ENCODE data around the gene SH2D2A.

The SH2D2A gene

DNA sequence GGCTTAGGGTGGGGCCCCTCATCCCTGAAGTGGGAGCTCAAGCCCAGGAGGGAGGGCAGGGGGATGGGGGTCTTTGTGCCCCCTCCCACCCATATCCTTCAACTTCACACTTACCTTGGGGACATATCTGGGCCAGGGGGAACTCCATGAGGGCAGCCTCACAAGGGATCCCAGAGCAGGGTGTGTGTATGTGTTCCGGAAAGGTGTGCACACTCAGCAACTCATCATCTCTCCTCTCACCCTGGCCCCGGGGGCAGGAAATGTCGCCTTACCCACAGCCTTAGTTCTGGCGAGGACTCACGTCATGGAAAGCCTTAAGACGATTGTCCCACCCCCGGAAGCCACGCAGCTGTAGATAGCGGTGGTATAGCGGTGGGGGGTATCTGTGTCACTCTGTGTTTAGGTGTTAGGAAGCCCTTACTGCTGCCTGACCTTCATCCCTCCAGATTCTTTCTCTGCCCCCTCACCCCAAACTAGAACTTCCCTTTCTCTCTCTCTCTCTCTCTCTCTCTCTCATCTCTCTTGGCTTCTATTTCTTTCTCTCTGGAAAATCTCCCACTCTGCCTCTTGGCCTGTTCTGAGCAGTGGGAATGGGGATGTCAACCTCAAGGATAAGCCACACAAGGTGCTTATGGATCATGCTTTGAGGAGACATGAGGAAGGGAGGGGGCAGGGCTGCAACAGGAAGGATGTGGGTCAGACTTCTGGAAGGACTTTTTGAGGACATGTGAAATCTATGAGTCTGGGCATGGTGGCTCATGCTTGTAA is at the start of gene SH2D2A:
Gene SH2D2A (minus strand): TSS at position 288 of the 768 bp plus-strand sequence. CDS start 140 bp downstream, at position 148.
- DNase-seq = no peak

- DNase-seq = no peak
These were observed 49.2 kb upstream of the SH2D2A start for GRCh38 chr1:156865865-156866248.

DNA sequence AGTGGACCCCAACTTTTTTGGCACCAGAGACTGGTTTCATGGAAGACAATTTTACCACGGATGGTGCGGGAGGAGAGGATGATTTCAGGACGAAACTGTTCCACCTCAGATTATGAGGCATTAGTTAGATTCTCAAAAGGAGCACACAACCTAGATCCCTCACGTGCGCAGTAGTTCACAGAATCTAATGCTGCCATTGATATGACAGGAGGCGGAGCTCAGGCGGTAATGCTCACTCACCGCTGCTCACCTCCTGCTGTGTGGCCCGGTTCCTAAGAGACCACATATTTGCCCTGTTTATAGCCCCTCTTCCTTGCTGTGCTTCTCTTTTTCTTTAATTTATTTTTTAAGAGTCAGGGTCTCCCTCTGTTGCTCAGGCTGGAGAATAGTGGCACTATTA is 48.6 kb upstream of the SH2D2A start:
- DNase-seq = no peak

DNA sequence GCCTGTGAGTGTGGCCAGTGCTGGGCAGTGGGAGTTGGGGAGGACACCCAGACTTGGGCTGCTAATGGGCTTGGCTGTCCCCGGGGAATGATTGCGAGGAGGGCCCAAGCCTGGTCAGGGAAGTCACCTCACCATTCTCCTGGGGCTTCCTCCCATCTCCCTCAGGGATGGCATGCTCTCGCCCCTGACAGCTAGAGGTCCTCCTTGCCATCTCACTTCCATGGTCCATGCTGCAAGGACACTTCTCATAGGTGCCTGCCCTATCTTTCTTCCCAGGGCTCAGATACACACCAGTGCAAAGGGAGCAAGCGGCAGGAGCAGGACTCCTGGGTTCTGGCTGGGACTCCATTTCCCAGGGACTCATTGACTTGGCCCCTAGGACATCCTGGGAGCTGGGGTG is 48.1 kb upstream of the SH2D2A start:
- no peak for DNase-seq

DNA sequence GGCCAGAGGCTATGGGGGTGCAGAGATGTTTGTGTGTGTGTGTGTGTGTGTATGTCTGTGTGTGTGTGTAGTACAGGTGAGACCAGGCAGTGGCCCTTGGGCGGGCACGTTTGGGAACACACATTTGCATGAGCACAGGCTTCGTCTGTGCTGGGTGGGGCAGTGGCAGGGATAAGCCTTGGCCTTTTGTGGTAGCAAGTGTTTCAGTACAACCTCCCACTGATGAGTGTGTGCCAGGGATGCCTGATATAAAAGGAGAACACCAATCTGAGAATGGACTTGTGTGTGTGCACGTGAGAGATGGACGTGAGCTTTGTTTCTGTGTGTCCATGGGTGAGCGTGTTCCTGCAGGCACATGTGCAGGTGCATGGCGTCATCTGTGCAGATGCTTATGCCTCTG is 47.0 kb upstream of the SH2D2A start:
- DNase-seq = no peak

- no peak for DNase-seq
These were observed 46.5 kb upstream of the SH2D2A start for GRCh38 chr1:156862997-156863599.

- no peak for DNase-seq
These were observed 45.9 kb upstream of the SH2D2A start for GRCh38 chr1:156862584-156862983.

GRCh38 chr1:156860628-156861423 is 44.2 kb upstream of the SH2D2A start, which contains the start of gene NTRK1:
Gene NTRK1 (plus strand): TSS chr1:156860865. CDS start chr1:156860935, 70 bp downstream.
- peak; percentile 43 for DNase-seq

GRCh38 chr1:156860113-156860627 is 43.5 kb upstream of the SH2D2A start:
- DNase-seq = peak; percentile 53

DNA sequence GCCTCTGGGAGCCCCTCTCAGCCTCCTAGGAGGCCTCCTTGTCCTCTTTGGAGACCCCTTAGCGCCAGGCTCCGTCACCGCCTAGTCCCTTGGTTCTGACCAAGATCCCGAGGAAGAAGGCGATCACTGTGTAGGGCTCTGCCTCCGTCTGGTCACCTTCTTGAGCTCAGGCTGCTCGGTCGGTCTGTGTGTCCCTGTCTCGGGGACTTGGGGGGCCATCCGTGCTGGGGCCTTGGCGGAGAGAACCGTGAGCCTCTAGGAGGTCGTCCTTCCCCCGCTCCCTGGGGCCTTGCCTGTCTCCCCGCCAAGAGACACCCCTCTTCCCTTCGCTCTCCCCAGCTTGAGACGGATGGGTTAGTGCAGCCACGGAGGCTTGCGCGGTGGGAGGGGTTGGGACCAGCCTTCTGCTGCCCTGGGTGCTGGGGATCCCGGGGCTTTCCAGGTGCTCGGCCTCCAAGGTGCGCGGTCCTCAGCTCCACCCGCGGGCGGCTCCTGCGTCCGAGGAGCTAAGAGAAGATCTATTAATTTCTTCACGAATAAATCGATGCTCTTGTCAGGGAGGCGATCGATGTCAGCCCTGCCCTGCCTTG is 43.0 kb upstream of the SH2D2A start:
- DNase-seq = peak; percentile 28

DNA sequence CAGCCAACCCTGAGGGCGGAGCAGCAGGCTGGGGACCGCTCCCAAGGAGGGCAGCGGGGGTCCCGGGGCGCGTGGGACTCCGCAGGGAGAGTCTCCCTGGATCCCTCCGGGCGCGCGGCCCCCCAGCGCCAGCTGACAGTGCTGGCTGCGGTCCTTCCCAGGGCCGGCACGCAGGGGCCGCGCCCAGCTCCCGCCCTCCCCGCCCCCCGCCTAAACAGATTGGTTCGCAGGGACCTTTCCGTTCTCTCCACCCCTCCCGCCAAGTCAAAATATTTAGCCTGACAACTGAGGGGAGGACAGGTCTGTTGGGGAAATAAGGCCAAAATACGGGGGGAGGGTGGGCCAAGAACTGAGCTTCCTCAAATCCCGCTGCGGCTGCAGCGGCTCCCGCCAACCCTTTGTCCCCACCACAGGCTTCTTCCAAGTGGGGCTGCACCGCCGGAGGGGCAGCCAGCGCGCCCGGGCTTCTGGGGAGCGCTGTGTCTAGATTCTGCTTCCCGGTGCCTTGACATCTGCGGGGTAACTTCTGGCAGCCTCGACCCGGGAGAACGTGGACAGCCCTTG is 42.4 kb upstream of the SH2D2A start, which contains the start of gene INSRR:
Gene INSRR (minus strand): TSS at position 159 of the 564 bp plus-strand sequence. CDS start 496 bp downstream, outside the sequence.
- DNase-seq = no peak

GRCh38 chr1:156858555-156858956 is 41.9 kb upstream of the SH2D2A start:
- no peak for DNase-seq

- no peak for DNase-seq
These were observed 40.9 kb upstream of the SH2D2A start for GRCh38 chr1:156857532-156857931.

GRCh38 chr1:156856282-156856785 is 39.7 kb upstream of the SH2D2A start:
- no peak for DNase-seq

- DNase-seq = no peak
These were observed 38.0 kb upstream of the SH2D2A start for GRCh38 chr1:156854634-156855033.

DNA sequence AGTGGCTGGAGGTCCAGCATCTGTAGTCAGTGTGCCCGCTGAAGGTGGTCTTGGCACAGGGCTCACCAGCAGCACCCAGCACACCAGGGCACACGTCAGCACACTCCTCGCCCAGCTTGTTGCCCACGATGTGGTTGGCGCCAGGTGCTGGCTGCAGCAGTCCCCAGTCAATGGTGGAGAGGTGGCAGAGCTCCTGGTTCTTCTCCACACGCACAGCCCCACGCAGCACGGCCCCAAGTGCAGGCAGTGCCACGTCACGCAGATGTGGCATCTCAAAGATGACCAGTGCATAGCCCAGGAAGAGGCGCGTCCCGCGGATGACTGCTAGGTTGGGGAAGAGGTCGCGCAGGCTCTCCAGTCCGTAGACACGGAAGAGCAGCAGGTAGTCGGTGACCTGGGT is 37.1 kb upstream of the SH2D2A start:
- no peak for DNase-seq

DNA sequence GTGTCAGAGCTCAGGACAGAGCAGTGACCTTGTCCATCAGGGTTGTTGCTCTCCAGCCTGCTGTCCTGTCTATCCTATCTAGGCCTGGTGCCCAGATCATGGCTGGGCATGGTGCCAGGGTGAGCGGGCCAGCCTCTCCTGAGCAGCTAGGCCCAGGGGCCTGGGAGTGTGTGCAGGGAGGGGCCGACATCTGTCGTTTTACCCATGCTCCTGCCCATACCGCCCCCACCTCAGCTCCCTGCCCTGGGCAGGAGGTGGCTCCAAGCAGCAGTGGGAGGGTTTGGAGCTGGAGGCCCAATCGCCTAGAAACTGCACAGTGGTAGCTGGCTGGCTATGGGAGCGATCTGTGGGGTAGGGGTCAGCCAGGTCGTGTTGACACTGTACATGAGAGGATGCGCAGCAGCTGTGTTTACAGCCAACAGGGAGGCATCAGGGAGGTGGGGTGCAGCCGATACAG is 35.8 kb upstream of the SH2D2A start:
- peak; percentile 25 for DNase-seq

DNA sequence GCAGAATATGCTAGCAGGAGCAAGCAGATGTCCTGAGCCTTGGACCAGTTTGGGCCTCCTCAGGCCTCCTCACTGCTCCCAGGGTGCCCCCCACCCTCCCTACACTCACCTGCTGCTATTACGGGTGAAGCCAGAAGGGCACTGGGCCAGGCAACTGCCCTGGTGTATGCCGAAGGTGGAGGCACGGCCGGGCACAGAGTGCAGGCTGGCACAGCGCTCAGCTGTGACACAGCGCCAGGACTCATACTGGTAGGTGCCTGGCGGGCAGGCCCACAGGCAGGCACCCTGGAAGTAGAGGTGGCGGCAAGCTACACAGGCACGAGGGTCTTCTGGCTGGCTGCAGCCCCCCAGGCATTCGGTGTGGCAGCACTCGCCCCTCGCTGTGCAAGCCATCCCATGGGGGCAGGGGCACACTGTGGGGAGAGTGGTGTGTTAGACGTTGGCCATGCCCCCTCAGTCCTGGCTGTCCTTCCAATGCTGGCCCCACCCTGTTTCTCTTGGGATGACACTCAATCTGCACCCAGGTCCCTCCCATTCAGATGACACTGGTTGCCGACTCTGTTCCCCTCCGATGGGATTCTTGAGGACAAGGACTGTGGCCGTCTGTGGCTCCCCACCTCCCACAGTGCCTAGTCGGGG is 35.2 kb upstream of the SH2D2A start:
- DNase-seq = no peak

- DNase-seq = no peak
These were observed 32.5 kb upstream of the SH2D2A start for GRCh38 chr1:156849151-156849496.

DNA sequence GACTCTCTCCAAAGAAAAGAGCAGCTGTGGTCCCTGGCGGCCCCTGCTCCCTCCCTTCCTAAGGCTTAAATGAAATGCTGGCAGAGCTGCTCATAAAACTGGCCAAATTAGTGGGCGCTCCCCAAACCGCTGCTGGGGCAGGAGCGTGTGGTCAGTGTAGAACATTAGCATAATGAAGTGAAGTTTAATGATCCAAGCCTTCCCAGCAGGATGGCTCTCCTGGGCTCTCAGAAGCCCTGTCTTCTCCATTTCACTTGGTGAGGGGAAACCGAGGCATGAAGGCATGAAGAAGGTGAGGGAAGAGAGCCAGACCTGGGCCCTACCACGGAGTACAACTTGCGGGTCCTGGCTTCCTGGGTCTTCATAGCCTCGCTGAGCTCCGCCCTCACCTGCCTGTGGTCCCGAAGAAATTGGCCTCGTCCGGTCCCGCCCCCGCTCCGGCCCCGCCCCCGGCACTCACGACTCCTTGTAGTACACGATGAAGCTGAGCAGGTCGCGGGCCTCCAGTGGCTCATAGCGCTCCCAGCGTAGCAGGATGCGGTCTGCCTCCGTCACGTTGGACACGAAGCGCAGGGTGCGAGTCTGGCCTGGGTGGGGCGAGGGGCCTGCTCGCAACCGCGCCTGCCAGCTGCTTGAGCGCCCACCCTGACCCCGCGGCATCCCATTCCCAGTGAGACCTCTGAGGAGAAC is 32.0 kb upstream of the SH2D2A start:
- no peak for DNase-seq

All from EL (cell line).